HG03571 (cell line): ENCODE results near the gene COL21A1.

ENCODE experiments used
- ATAC-seq: cut with Tn5 transposase; IDR thresholded peaks from one replicate; pipeline ENCODE4 v1.9.1; 2021; ENCODE audit not compliant: unreplicated experiment

The COL21A1 gene

GRCh38 chr6:56055081-56055704 lies 192.2 kb downstream of the COL21A1 start:
- ATAC-seq, result no peak

GRCh38 chr6:56051202-56051598 lies 196.2 kb downstream of the COL21A1 start:
- ATAC-seq, result no peak

- ATAC-seq, result no peak
Measured at GRCh38 chr6:56050530-56051201, 196.7 kb downstream of the COL21A1 start.

GRCh38 chr6:56048601-56049000 lies 198.8 kb downstream of the COL21A1 start:
- ATAC-seq, result no peak

- no peak for ATAC-seq
Measured at GRCh38 chr6:56047931-56048540, 199.3 kb downstream of the COL21A1 start.

GRCh38 chr6:56046576-56046975 lies 200.8 kb downstream of the COL21A1 start:
- ATAC-seq, result no peak

- no peak for ATAC-seq
Measured at GRCh38 chr6:56043761-56044160, 203.6 kb downstream of the COL21A1 start.

GRCh38 chr6:56043076-56043475 lies 204.3 kb downstream of the COL21A1 start:
- no peak for ATAC-seq

- ATAC-seq, result no peak
Measured at GRCh38 chr6:56041591-56041990, 205.8 kb downstream of the COL21A1 start.

GRCh38 chr6:56040889-56041301 lies 206.5 kb downstream of the COL21A1 start:
- ATAC-seq, result no peak

- ATAC-seq, result no peak
Measured at GRCh38 chr6:56040223-56040622, 207.2 kb downstream of the COL21A1 start.

- no peak for ATAC-seq
Measured at GRCh38 chr6:56038764-56039163, 208.6 kb downstream of the COL21A1 start.

- ATAC-seq, result no peak
Measured at GRCh38 chr6:56037601-56038000, 209.8 kb downstream of the COL21A1 start.

- no peak for ATAC-seq
Measured at GRCh38 chr6:56036916-56037600, 210.3 kb downstream of the COL21A1 start.

GRCh38 chr6:56033401-56033800 lies 214.0 kb downstream of the COL21A1 start:
- no peak for ATAC-seq

- no peak for ATAC-seq
Measured at GRCh38 chr6:56032715-56033260, 214.6 kb downstream of the COL21A1 start.

GRCh38 chr6:56027865-56028264 lies 219.5 kb downstream of the COL21A1 start:
- no peak for ATAC-seq

GRCh38 chr6:56026455-56027180 lies 220.8 kb downstream of the COL21A1 start:
- no peak for ATAC-seq

GRCh38 chr6:56025795-56026194 lies 221.6 kb downstream of the COL21A1 start:
- ATAC-seq, result no peak

- no peak for ATAC-seq
Measured at GRCh38 chr6:56024931-56025330, 222.4 kb downstream of the COL21A1 start.

- no peak for ATAC-seq
Measured at GRCh38 chr6:56023829-56024228, 223.6 kb downstream of the COL21A1 start.
